Measurements from ENCODE around the gene TLN1. TPM values are rescaled to one million over a fixed set of nuclear protein-coding genes. Genes with fewer than 3 reads are reported as not detected.

Gene TLN1
- total RNA-seq, 2 experiments from 2014 or later, result 149 to 151 TPM

- intact Hi-C loops (cut with DNase I, micrococcal nuclease), result loop anchor here in 1 of 2 experiments (5.0 kb wide), 1 partner anchor 162 kb away; the partner anchor contains the start of gene SPAG8
- H3K27ac Mint-ChIP-seq, result peak within 1 kb of the TSS; percentile 94
Observed at GRCh38 chr9:35650341-35651158, 81.4 kb downstream of the TLN1 start, which contains the start of gene SIT1. SIT1 (minus strand) TSS chr9:35650931; CDS start chr9:35650853, 78 bp downstream.

GRCh38 chr9:35649431-35650340 lies 82.3 kb downstream of the TLN1 start:
- ATAC-seq (ENCODE audit: poor library complexity), result peak; percentile 10
- H3K4me1 ChIP-seq (ENCODE audit: insufficient read depth, low read length), result peaks cover 85% of the 10 kb centered on the region
- peak overlapping the region; percentile 94 for H3K27ac Mint-ChIP-seq
- CTCF ChIA-PET, result interaction anchor here (2.2 to 7.8 kb wide), 4 partner anchors 10 to 81 kb away, joined by 6 to 94 read pairs (median 27); partner anchors contain the start of genes CCDC107, CREB3, RMRP and TLN1
- no peaks in the 10 kb centered on the region for H3K27me3 ChIP-seq (ENCODE audit: control insufficient read depth in 1 of 2, insufficient read depth in 2 of 2, low read length in 2 of 2)
- peak overlapping the region; percentile 94 for H3K4me3 Mint-ChIP-seq
- POLR2A ChIA-PET, result interaction anchor here (1.4 to 6.3 kb wide), 12 partner anchors 7 to 163 kb away, joined by 3 to 175 read pairs (median 10); partner anchors contain the start of genes ARHGEF39, CCDC107, CREB3 and RMRP
- DNase-seq, result peak in 9 of 14 experiments; percentile 29 to 71 (median 49)
- no peaks in the 10 kb centered on the region for H3K9me3 ChIP-seq (ENCODE audit: control insufficient read depth in 1 of 2, insufficient read depth in 1 of 2, low read length in 2 of 2)
- H3K4me1 Mint-ChIP-seq (ENCODE audit: low read depth), result peaks cover 70% of the 10 kb centered on the region
- peaks cover 32% of the 10 kb centered on the region for H3K36me3 Mint-ChIP-seq (ENCODE audit: low read depth)
- peak overlapping the region; percentile 79 for H3K4me3 ChIP-seq (ENCODE audit: low read length)
- H3K27me3 Mint-ChIP-seq, result no peaks in the 10 kb centered on the region
- no peak for TF ChIP-seq CTCF (IDR thresholded peaks at IDR 0.05)
- intact Hi-C loops (cut with DNase I, micrococcal nuclease), result loop anchor here (5.0 kb wide), 2 partner anchors 98 to 163 kb away; partner anchors contain the start of genes GBA2 (in 1 of the 2), RGP1 (in 1 of the 2) and SPAG8 (in 1 of the 2)
- peak overlapping the region; percentile 64 to 75 for H3K27ac ChIP-seq (ENCODE audit: low read depth in 1 of 2, low read length in 2 of 2)
- no peaks in the 10 kb centered on the region for H3K9me3 Mint-ChIP-seq
- peaks cover 8% of the 10 kb centered on the region for H3K36me3 ChIP-seq (ENCODE audit: insufficient read depth, low read length)

More at GRCh38 chr9:35650341-35651158, 81.4 kb downstream of the TLN1 start, which contains the start of gene SIT1:
- Mint-ChIP-seq H3K4me1 (ENCODE audit: low read depth) (peaks cover 65% of the 10 kb centered on the region), H3K4me3 (peak within 1 kb of the TSS; percentile 94), H3K9me3 (no peaks in the 10 kb centered on the region), H3K36me3 (ENCODE audit: low read depth) (peaks cover 32% of the 10 kb centered on the region), H3K27me3 (no peaks in the 10 kb centered on the region)
- DNase-seq (peak in 8 of 14 experiments; percentile 20 to 73 (median 51)), ATAC-seq (ENCODE audit: poor library complexity) (no peak)
- POLR2A ChIA-PET, result interaction anchor here (0.9 to 6.3 kb wide), 14 partner anchors 7 to 162 kb away, joined by 3 to 175 read pairs (median 8); partner anchors contain the start of genes ARHGEF39, CCDC107, CREB3 and RMRP
- H3K27me3 ChIP-seq (ENCODE audit: control insufficient read depth in 1 of 2, insufficient read depth in 2 of 2, low read length in 2 of 2), result no peaks in the 10 kb centered on the region
- CTCF ChIA-PET, result interaction anchor here (2.2 to 7.8 kb wide), 3 partner anchors 9 to 47 kb away, joined by 6 to 94 read pairs (median 14); partner anchors contain the start of genes CCDC107 and RMRP
- no peak for TF ChIP-seq CTCF (IDR thresholded peaks at IDR 0.05)
- peak within 1 kb of the TSS; percentile 64 to 75 for H3K27ac ChIP-seq (ENCODE audit: low read depth in 1 of 2, low read length in 2 of 2)
- peaks cover 79% of the 10 kb centered on the region for H3K4me1 ChIP-seq (ENCODE audit: insufficient read depth, low read length)
- peak within 1 kb of the TSS; percentile 79 for H3K4me3 ChIP-seq (ENCODE audit: low read length)
- no peaks in the 10 kb centered on the region for H3K9me3 ChIP-seq (ENCODE audit: control insufficient read depth in 1 of 2, insufficient read depth in 1 of 2, low read length in 2 of 2)
- peaks cover 8% of the 10 kb centered on the region for H3K36me3 ChIP-seq (ENCODE audit: insufficient read depth, low read length)

Small RNA genes lying within 50 kb of the gene (microRNA-seq; reads per million reads assigned to microRNA genes)
- gene MIR6852 (ENCODE audit: borderline microRNAs expressed, borderline replicate concordance), result not detected
- gene MIR6853 (ENCODE audit: borderline microRNAs expressed, borderline replicate concordance), result not detected

Other genes starting within 250 kb of the TLN1 start
- gene RUSC2, start 242.1 kb downstream of the TLN1 start, total RNA-seq, result 1 to 10 TPM; 1.6 to 1.8 TPM
- 10 to 100 TPM; 18.5 to 18.6 TPM for gene TESK1, start 126.9 kb downstream of the TLN1 start, total RNA-seq
- gene CD72, start 113.8 kb downstream of the TLN1 start, total RNA-seq, result 1 to 10 TPM; 2.3 to 3.6 TPM
- gene SIT1, start 81.3 kb downstream of the TLN1 start, total RNA-seq, result 10 to 100 TPM; 18.4 to 19.2 TPM
- over 10,000 TPM; 14,857 to 24,615 TPM for gene RMRP, start 74.2 kb downstream of the TLN1 start, total RNA-seq
- 10 to 100 TPM; 10.2 TPM for gene CCDC107, start 73.9 kb downstream of the TLN1 start, total RNA-seq
- gene ARHGEF39, start 67.0 kb downstream of the TLN1 start, total RNA-seq, result under 1 TPM; 0.08 to 0.17 TPM
- gene CA9, start 58.3 kb downstream of the TLN1 start, total RNA-seq, result not detected
- gene TPM2, start 42.3 kb downstream of the TLN1 start, total RNA-seq, result 10 to 100 TPM; 63.1 to 63.5 TPM
- gene CREB3, start 471 bp upstream of the TLN1 start, total RNA-seq, result 10 to 100 TPM; 13.7 to 15.4 TPM
- gene GBA2, start 17.0 kb upstream of the TLN1 start, total RNA-seq, result 10 to 100 TPM; 17.3 to 18.6 TPM
- 10 to 100 TPM; 12.6 to 13.1 TPM for gene RGP1, start 17.1 kb upstream of the TLN1 start, total RNA-seq
- gene MSMP, start 22.1 kb upstream of the TLN1 start, total RNA-seq, result not detected
- gene NPR2, start 59.4 kb upstream of the TLN1 start, total RNA-seq, result 1 to 10 TPM; 1.2 to 4.2 TPM
- gene SPAG8, start 80.1 kb upstream of the TLN1 start, total RNA-seq, result 1 to 10 TPM in 1 of 2 experiments, under 1 TPM in 1; 0.81 to 1.3 TPM
- 10 to 100 TPM; 10.9 to 12.6 TPM for gene HINT2, start 82.8 kb upstream of the TLN1 start, total RNA-seq
- gene FAM221B, start 96.5 kb upstream of the TLN1 start, total RNA-seq, result not detected
- 1 to 10 TPM; 8.9 to 9.6 TPM for gene TMEM8B, start 97.0 kb upstream of the TLN1 start, total RNA-seq
- not detected for gene OR13J1, start 138.2 kb upstream of the TLN1 start, total RNA-seq
- not detected for gene HRCT1, start 174.0 kb upstream of the TLN1 start, total RNA-seq
- not detected for gene SPAAR, start 177.3 kb upstream of the TLN1 start, total RNA-seq
- gene OR2S2, start 226.0 kb upstream of the TLN1 start, total RNA-seq, result not detected